COLO829 (cell line): ENCODE results near the gene GNAZ.
A peak's percentile ranks its signal among the peaks of the same experiment; 100 is the strongest.

Experiments
- DNase-seq: peaks from one replicate; pipeline ENCODE4 v3.0.0; 2012; ENCODE audit warnings: low spot score

The GNAZ gene

GRCh38 chr22:23106906-23107367 is 36.6 kb downstream of the GNAZ start:
- DNase-seq, result no peak

DNA sequence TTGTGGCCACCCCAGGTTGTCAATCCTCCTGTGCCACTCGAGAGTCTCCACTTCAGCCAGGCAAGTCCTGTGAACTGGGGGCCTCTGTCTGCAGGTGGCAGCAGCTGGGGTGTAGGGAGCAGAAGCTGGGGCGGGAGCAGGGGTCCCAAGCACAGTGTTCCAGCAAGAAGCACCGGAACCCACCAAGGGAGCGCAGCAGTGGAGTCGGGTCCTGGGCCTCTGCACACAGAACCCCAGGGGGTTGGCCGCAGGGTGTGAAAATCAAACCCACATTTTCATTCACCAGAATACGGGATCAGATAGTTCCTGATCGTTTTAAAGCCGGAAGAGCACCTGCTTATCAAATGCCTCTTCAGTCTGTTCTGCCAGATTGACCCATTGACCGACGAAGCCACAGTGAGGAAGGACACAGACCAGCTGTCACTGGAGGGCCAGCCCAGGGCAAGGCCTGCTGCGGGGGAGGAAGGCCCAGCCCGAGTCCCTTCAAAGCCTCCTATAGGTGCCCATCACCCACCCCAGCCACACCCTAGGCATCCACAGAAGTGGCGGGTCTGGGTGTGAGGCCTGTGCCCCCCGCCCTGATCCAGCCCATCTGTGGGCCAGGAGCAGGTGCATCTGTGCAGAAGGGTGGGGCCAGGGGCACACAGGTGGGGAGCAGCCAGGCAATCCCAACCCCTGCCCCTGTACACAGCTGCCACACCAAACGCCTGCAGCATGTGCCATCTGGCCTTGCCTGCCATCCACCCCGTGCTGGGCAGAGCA is 37.3 kb downstream of the GNAZ start:
- DNase-seq, result no peak

GRCh38 chr22:23108249-23109078 is 38.1 kb downstream of the GNAZ start:
- no peak for DNase-seq

DNA sequence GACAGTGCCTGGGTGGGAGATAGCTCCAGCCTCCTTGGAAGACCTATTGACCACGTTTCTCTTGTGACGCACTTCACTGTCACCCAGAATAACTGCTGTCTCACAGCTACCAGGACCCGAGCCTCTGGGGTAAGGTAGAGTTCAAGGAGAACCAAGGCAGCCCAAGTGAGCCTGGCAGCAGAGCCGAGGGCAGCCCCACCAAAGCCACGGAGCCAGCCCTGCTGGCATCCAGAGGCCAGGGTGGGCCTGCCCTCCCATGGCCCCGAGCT is 38.7 kb downstream of the GNAZ start:
- no peak for DNase-seq

GRCh38 chr22:23109441-23109978 is 39.2 kb downstream of the GNAZ start:
- DNase-seq, result no peak

- DNase-seq, result no peak
Observed at GRCh38 chr22:23110190-23110921, 40.0 kb downstream of the GNAZ start.

GRCh38 chr22:23110922-23111527 is 40.7 kb downstream of the GNAZ start:
- DNase-seq, result no peak

GRCh38 chr22:23112472-23113012 is 42.2 kb downstream of the GNAZ start:
- DNase-seq, result no peak

DNA sequence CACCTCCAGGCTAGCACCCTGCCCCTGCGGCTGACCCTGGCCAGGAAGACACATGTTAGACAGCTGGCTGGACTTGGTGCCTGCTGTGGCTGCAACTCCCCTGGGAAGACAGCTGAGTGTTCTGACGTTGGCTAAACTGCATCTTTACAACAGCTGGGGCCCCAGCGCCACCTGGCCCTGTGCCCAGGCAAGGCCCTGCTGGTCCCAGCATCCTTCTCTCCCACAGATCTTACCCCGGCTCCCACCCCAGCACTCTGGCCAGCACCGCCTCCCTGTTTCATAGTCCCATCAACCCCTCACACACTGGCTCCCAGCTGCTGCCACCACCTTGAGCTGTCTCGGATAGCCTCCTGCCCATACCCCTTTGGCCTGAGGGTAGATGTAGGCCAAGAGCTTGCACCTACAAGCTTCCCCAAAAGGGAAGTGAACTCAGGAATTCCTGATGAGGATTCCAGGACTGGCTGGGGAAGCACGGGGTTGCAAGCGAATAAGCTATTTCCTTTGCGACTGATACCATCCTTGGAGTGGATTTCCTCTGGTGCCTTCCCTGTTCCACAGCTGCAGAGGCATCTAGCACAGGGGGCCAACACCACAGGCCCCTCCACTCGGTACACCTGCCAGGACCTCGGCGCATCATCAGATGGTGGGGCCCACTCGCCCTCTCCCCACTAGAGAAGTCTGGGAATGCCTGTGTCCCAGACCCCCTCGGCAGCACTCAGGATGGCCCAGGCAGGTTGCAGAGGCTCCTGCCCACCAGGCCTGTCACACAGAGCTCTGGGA is 42.9 kb downstream of the GNAZ start:
- no peak for DNase-seq

DNA sequence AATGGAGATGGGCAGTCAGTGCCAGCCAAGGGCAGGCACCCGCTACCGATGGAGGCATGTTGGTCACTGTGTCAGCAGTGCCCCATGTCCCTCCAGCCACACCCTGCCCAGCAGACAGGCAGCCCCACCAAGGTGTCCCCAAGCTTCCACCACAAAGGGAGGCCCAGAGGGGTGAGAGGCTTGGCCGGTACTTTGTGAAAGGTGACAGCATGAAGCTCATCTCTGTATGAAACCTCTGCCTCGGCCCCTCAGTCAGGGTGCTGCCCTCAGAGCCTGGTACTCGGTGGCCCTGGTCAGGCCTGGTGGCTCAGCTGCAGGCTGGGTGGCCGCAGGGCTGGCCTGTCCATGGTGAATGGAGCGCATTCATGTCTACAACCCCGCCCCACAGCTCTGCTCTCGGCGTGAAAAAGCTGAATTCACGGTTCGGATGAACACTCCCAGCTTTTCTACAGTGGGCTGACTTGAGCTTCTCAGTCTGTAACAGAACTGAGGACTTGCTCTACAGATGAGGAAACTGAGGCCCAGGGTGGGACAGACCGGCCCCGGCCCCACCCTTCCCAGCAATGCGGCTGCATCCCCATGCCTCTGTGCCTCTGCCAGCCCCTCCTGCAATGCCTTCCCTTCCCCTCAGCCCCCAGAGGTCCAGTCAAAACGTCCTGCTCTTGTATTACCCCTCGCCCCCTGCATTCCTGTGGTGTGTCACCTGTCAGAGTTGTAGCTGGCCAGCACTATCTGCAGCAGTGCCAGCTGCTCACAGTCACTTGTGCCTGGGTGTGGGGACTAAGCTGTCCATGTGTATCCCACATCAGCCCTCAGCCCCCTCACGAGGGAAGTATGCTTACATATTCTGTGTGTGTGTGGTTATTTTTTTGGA is 43.8 kb downstream of the GNAZ start:
- peak; percentile 31 for DNase-seq

GRCh38 chr22:23114721-23115020 is 44.4 kb downstream of the GNAZ start:
- no peak for DNase-seq

- DNase-seq, result no peak
Observed at GRCh38 chr22:23115369-23115768, 45.0 kb downstream of the GNAZ start.

GRCh38 chr22:23115825-23116494 is 45.6 kb downstream of the GNAZ start:
- no peak for DNase-seq

- no peak for DNase-seq
Observed at GRCh38 chr22:23116506-23117263, 46.4 kb downstream of the GNAZ start.

GRCh38 chr22:23117275-23117674 is 47.0 kb downstream of the GNAZ start:
- no peak for DNase-seq

DNA sequence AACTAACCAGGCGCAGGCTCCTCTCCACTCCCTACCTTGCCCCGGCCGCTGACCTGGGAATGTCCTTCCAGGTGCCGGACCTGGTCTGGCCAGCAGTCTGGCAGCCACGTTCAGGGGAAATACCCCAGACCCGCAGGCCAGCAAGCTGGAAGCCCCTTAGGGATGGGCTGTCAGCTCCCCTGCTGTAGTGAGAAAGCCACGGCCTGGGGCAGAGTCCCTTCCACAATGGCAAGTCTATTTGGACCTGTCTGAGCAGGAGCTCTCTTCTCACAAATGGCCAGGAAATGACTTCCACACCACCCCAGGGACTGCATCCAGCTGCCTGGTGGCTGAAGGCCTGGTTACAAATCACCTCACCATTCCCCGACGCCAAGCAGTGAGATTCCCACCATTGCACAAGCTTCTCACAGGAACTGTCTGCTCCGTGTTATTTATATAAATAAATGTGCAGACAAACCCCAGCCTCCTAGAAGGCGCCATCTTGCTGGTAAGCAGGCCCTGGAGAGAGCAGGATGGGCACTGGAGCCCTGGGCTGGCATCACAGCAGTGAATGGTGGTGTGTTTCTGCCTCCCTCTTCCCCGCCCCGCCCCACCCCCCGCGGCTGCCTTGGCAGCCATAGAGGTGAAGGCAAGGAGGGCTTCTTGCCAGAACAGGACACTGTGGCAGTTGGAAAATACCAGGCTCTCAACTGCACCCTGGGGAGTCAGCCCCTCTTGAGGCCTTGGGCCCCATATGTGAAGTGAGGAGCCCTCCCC is 47.8 kb downstream of the GNAZ start:
- no peak for DNase-seq

GRCh38 chr22:23118647-23119493 is 48.6 kb downstream of the GNAZ start:
- DNase-seq, result no peak
